GM12878 (cell line): ENCODE measurements around the gene DOCK9. TPM values are rescaled to one million over a fixed set of nuclear protein-coding genes. Genes with fewer than 3 reads are reported as not detected.

Source experiments
- ATAC-seq: fragments of 200-7000 bp; cut with Tn5 transposase; 3 replicates; pipeline ENCODE4 v1.9.1; 2020; ENCODE audit warnings: mild to moderate bottlenecking, moderate library complexity
- BruUV-seq: library from RNA; stranded (reverse); fragments of 400-500 nt; replicated peaks from 2 replicates; lab custom pipeline; 2021; lab: Mats Ljungman, UMichigan
- CTCF ChIA-PET: fragments of 300-600 bp; sonication (Branson Sonifier 250); formaldehyde crosslinking; extraction: SDS; loops from one replicate; lab custom pipeline; 2021; ENCODE audit warnings: inconsistent platforms; lab: Yijun Ruan, JAX
- POLR2A ChIA-PET: fragments of 350-600 bp; formaldehyde crosslinking; extraction: SDS; loops from one replicate; lab custom pipeline; 2021; ENCODE audit warnings: inconsistent platforms; lab: Charles Lee
- RAD21 ChIA-PET: fragments of 300-600 bp; sonication (Branson Sonifier 250); formaldehyde crosslinking; loops from one replicate; lab custom pipeline; 2023; ENCODE audit warnings: antibody characterized with exemption; ENCODE audit not compliant: unreplicated experiment; lab: Charles Lee
- SMC1A ChIA-PET: fragments of 300-600 bp; sonication (Branson Sonifier 250); formaldehyde crosslinking; loops from one replicate; lab custom pipeline; 2023; ENCODE audit not compliant: unreplicated experiment, uncharacterized antibody; lab: Charles Lee
- DNase-seq: peaks from one replicate; pipeline ENCODE4 v3.0.0-alpha.2; 2011; ENCODE audit warnings: low read depth, low spot score
- FAIRE-seq: peaks from 3 replicates; lab custom pipeline; 2011; peaks lifted over from hg19 to GRCh38; lab: Jason Lieb, UNC
- H2AFZ ChIP-seq: 2 replicates; pipeline ENCODE4 v1.6.0; 2011; ENCODE audit warnings: low read depth, low read length, control low read depth; ENCODE audit not compliant: control insufficient read depth
- H3K27ac ChIP-seq: 2 replicates; pipeline ENCODE4 v1.5.1; 2011; ENCODE audit warnings: control low read depth; ENCODE audit not compliant: control insufficient read depth, insufficient read depth
- H3K27me3 ChIP-seq, 2 experiments: replicated peaks in 1 of 2; 2 replicates each; pipeline versions ENCODE4 v1.6.0 to v1.6.1; 2011; ENCODE audit warnings: low read length in 1 of 2; ENCODE audit not compliant: control insufficient read depth in 2 of 2, insufficient read depth in 2 of 2
- H3K36me3 ChIP-seq, 2 experiments: 2 replicates each; pipeline ENCODE4 v1.5.1; 2011; ENCODE audit warnings: low read length in 1 of 2; ENCODE audit not compliant: control insufficient read depth in 2 of 2, insufficient read depth in 2 of 2
- H3K4me1 ChIP-seq: 2 replicates; pipeline ENCODE4 v1.6.1; 2011; ENCODE audit warnings: mild to moderate bottlenecking, low read length, moderate library complexity, mixed read lengths; ENCODE audit not compliant: control insufficient read depth, insufficient read depth
- H3K4me2 ChIP-seq: 2 replicates; pipeline ENCODE4 v1.6.0; 2011; ENCODE audit warnings: control low read depth; ENCODE audit not compliant: control insufficient read depth, insufficient read depth
- H3K4me3 ChIP-seq: fragments of 200-600 bp; sonication (generic); 2 replicates; pipeline ENCODE4 v1.5.1; 2016
- H3K79me2 ChIP-seq: 2 replicates; pipeline ENCODE4 v1.6.0; 2011; ENCODE audit warnings: low read length; ENCODE audit not compliant: control insufficient read depth, insufficient read depth
- H3K9ac ChIP-seq: 2 replicates; pipeline ENCODE4 v1.8.0; 2011; ENCODE audit warnings: low read length, control low read depth, mixed read lengths; ENCODE audit not compliant: control insufficient read depth, insufficient read depth
- H3K9me3 ChIP-seq: replicated peaks from 3 replicates; pipeline ENCODE4 v1.5.1; 2011; ENCODE audit warnings: mild to moderate bottlenecking, low read length; ENCODE audit not compliant: control insufficient read depth, insufficient read depth
- H4K20me1 ChIP-seq: 2 replicates; pipeline ENCODE4 v1.6.0; 2011; ENCODE audit not compliant: control insufficient read depth, insufficient read depth
- CHD4 ChIP-seq: fragments of 200-600 bp; sonication (generic); IDR thresholded peaks from 2 replicates; pipeline ENCODE4 v1.6.1; 2016; ENCODE audit warnings: mild to moderate bottlenecking
- EGR1 ChIP-seq, 2 experiments: IDR thresholded peaks; 1 replicate in 1 of 2; 2 replicates in 1 of 2; pipeline ENCODE4 v1.6.1; 2011 to 2012; ENCODE audit warnings: low read depth in 2 of 2, low read length in 2 of 2, borderline replicate concordance in 1 of 2, mild to moderate bottlenecking in 1 of 2, moderate library complexity in 1 of 2
- GATAD2B ChIP-seq: fragments of 450-650 bp; conservative IDR thresholded peaks from 2 replicates; pipeline ENCODE4 v1.6.1; 2017; ENCODE audit warnings: low read depth, mild to moderate bottlenecking, moderate library complexity
- IRF4 ChIP-seq: IDR thresholded peaks from 2 replicates; pipeline ENCODE4 v1.6.1; 2011; ENCODE audit warnings: low read depth, low read length
- NRF1 ChIP-seq: conservative IDR thresholded peaks from 2 replicates; pipeline ENCODE4 v1.6.1; 2011; ENCODE audit warnings: mild to moderate bottlenecking, low read depth, low read length, improper control_type of control experiment
- PAX8 ChIP-seq: fragments of 450-650 bp; IDR thresholded peaks from 2 replicates; pipeline ENCODE4 v1.6.1; 2017; ENCODE audit warnings: mild to moderate bottlenecking, moderate library complexity
- RFX5 ChIP-seq: IDR thresholded peaks from 2 replicates; pipeline ENCODE4 v1.6.1; 2011; ENCODE audit warnings: low read depth, low read length, improper control_type of control experiment
- SIN3A ChIP-seq: IDR thresholded peaks from 2 replicates; pipeline ENCODE4 v1.6.1; 2012; ENCODE audit warnings: low read depth, low read length, improper control_type of control experiment
- TBL1XR1 ChIP-seq: IDR thresholded peaks from 2 replicates; pipeline ENCODE4 v1.6.1; 2012; ENCODE audit warnings: low read depth, low read length, improper control_type of control experiment
- WGBS: methylation state at CpG from one replicate; pipeline ENCODE4 v1.1.6; 2016; ENCODE audit warnings: low lambda C conversion rate; ENCODE audit not compliant: insufficient replicate concordance, insufficient coverage; ENCODE audit errors: missing lambda C conversion rate; 5-methylcytosine and 5-hydroxymethylcytosine counted together
- in situ Hi-C: fragments of 300-500 bp; cut with MboI; formaldehyde crosslinking; loops from 9 replicates; pipeline ENCODE4 v1.14.3; 2018; ENCODE audit warnings: mixed read lengths
- intact Hi-C: fragments of 100-400 bp; cut with micrococcal nuclease; formaldehyde crosslinking; loops from one replicate; pipeline ENCODE4 v1.14.2; 2022; ENCODE audit not compliant: unreplicated experiment
- polyA plus RNA-seq, 11 experiments: library from polyadenylated mRNA; depleted of rRNA in 4 of 11; unstranded in 6 of 11; stranded (reverse) in 5 of 11; fragments of >200 nt; fragmentation: Nextera tagmentation in 4 of 11; fragmentation: Illumina TruSeq in 1 of 11; extraction: Ambion mirVana in 4 of 11; extraction: Trizol in 1 of 11; gene quantifications; 1 replicate in 1 of 11; 2 replicates in 10 of 11; pipeline versions ENCODE4 v1.2.1 to v1.2.3, GENCODE V29; 2011 to 2016; ENCODE audit warnings: inconsistent platforms in 2 of 11, missing spikeins in 2 of 11, low read depth in 1 of 11
- total RNA-seq, 4 experiments: library from RNA; depleted of rRNA in 3 of 4; stranded (reverse); fragments of >200 nt in 3 of 4; fragmentation: Illumina TruSeq in 1 of 4; extraction: Trizol in 1 of 4; gene quantifications; 2 replicates each; pipeline versions ENCODE4 v1.2.1 to v1.2.3, GENCODE V29; 2013 to 2021
- TF ChIP-seq, protein P1 (sequence below): IDR thresholded peaks from 2 replicates; pipeline ENCODE4 v1.6.1; 2012; ENCODE audit warnings: low read depth, low read length, improper control_type of control experiment
- TF ChIP-seq, protein P2 (sequence below): fragments of 450-650 bp; formaldehyde crosslinking; IDR thresholded peaks from 2 replicates; pipeline ENCODE4 v1.5.0; 2022; ENCODE audit warnings: mild to moderate bottlenecking, missing genetic modification characterization
- TF ChIP-seq, protein P3 (sequence below): fragments of 450-650 bp; IDR thresholded peaks from 2 replicates; pipeline ENCODE4 v1.6.1; 2016; ENCODE audit warnings: mild to moderate bottlenecking, moderate library complexity, borderline replicate concordance

Gene DOCK9
- total and polyA plus RNA-seq, 10 of the 15 experiments (the other 5 are each of a cell fraction or from before 2014, with no cell fraction given): 0.09 to 2.9 (median 0.74) TPM

DNA sequence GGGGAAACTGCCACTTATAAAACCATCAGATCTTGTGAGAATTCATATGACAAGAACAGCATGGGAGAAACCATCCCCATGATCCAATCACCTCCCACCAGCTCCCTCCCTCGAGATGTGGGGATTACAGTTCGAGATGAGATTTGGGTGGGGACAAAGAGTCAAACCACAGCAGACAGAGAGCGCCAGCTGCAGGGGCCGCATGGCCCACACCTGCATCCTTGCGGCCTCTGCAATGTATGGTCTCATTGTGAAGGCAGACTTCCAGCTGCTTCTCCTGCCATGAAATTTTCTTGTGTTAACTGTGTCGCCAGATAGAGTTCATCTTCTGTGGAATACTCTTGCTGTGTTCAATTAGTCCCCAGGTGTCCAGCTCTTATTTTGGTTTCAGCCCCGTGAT lies 208.1 kb downstream of the DOCK9 start (continued):
- TF ChIP-seq, protein P1, sequence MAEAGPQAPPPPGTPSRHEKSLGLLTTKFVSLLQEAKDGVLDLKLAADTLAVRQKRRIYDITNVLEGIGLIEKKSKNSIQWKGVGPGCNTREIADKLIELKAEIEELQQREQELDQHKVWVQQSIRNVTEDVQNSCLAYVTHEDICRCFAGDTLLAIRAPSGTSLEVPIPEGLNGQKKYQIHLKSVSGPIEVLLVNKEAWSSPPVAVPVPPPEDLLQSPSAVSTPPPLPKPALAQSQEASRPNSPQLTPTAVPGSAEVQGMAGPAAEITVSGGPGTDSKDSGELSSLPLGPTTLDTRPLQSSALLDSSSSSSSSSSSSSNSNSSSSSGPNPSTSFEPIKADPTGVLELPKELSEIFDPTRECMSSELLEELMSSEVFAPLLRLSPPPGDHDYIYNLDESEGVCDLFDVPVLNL: no peak
- TF ChIP-seq NRF1 (no peak), SIN3A (no peak), IRF4 (no peak), EGR1 (IDR thresholded peaks at IDR 0.05; ENCODE audit: borderline replicate concordance in 1 of 2, low read depth in 2 of 2, low read length in 2 of 2) (no peak), GATAD2B (no peak), TBL1XR1 (no peak)
- TF ChIP-seq, protein P2, sequence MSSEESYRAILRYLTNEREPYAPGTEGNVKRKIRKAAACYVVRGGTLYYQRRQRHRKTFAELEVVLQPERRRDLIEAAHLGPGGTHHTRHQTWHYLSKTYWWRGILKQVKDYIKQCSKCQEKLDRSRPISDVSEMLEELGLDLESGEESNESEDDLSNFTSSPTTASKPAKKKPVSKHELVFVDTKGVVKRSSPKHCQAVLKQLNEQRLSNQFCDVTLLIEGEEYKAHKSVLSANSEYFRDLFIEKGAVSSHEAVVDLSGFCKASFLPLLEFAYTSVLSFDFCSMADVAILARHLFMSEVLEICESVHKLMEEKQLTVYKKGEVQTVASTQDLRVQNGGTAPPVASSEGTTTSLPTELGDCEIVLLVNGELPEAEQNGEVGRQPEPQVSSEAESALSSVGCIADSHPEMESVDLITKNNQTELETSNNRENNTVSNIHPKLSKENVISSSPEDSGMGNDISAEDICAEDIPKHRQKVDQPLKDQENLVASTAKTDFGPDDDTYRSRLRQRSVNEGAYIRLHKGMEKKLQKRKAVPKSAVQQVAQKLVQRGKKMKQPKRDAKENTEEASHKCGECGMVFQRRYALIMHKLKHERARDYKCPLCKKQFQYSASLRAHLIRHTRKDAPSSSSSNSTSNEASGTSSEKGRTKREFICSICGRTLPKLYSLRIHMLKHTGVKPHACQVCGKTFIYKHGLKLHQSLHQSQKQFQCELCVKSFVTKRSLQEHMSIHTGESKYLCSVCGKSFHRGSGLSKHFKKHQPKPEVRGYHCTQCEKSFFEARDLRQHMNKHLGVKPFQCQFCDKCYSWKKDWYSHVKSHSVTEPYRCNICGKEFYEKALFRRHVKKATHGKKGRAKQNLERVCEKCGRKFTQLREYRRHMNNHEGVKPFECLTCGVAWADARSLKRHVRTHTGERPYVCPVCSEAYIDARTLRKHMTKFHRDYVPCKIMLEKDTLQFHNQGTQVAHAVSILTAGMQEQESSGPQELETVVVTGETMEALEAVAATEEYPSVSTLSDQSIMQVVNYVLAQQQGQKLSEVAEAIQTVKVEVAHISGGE: no peak

DNA sequence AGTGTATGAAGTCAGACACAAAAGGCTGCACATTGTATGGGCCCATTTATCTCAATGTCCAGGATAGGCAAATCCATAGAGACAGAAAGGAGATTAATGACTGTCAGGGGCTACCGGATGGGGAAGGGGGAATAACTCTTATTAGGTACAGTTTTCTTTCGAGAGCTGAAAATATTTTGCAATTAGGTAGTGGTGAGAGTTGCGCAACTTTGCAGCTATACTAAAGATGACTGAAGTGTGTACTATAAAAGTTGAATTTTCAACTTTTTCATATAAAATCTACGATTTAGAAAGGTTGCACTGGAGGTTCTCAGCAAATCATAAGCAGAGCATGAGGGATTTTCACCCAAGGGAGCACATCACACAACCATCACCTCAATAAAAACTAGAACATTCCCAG lies 209.3 kb downstream of the DOCK9 start:
- ChIA-PET POLR2A (interaction anchor here (0.5 kb wide), 1 partner anchor 46 kb away, joined by 5 read pairs; no protein-coding TSS in a partner anchor), RAD21 (no interaction called here), SMC1A (no interaction called here), CTCF (no interaction called here)
- 33% methylated on average over 4 of the region's 4 CpGs for WGBS
- H3K4me1 ChIP-seq: no peaks in the 10 kb centered on the region
- no peak overlapping the region for H3K4me2 ChIP-seq
- FAIRE-seq (no peak), ATAC-seq (no peak), DNase-seq (no peak)
- no peak overlapping the region for H2AFZ ChIP-seq
- in situ Hi-C loops (no loop called here), intact Hi-C loops (no loop called here)
- no peak overlapping the region for H3K27ac ChIP-seq
- H4K20me1 ChIP-seq: no peaks in the 10 kb centered on the region
- H3K4me3 ChIP-seq: no peak overlapping the region
- BruUV-seq: no TSS peak
- H3K79me2 ChIP-seq: no peaks in the 10 kb centered on the region
- H3K36me3 ChIP-seq: no peaks in the 10 kb centered on the region
- no peak for TF ChIP-seq PAX8
- TF ChIP-seq, protein P3, sequence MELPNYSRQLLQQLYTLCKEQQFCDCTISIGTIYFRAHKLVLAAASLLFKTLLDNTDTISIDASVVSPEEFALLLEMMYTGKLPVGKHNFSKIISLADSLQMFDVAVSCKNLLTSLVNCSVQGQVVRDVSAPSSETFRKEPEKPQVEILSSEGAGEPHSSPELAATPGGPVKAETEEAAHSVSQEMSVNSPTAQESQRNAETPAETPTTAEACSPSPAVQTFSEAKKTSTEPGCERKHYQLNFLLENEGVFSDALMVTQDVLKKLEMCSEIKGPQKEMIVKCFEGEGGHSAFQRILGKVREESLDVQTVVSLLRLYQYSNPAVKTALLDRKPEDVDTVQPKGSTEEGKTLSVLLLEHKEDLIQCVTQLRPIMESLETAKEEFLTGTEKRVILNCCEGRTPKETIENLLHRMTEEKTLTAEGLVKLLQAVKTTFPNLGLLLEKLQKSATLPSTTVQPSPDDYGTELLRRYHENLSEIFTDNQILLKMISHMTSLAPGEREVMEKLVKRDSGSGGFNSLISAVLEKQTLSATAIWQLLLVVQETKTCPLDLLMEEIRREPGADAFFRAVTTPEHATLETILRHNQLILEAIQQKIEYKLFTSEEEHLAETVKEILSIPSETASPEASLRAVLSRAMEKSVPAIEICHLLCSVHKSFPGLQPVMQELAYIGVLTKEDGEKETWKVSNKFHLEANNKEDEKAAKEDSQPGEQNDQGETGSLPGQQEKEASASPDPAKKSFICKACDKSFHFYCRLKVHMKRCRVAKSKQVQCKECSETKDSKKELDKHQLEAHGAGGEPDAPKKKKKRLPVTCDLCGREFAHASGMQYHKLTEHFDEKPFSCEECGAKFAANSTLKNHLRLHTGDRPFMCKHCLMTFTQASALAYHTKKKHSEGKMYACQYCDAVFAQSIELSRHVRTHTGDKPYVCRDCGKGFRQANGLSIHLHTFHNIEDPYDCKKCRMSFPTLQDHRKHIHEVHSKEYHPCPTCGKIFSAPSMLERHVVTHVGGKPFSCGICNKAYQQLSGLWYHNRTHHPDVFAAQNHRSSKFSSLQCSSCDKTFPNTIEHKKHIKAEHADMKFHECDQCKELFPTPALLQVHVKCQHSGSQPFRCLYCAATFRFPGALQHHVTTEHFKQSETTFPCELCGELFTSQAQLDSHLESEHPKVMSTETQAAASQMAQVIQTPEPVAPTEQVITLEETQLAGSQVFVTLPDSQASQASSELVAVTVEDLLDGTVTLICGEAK: no peak
- TF ChIP-seq CHD4: no peak
- TF ChIP-seq RFX5: no peak
- no peaks in the 10 kb centered on the region; a peak in 1 of 4 replicates for H3K27me3 ChIP-seq
- H3K9me3 ChIP-seq: no peaks in the 10 kb centered on the region
- no peak overlapping the region for H3K9ac ChIP-seq
